ENCODE data around the gene GIGYF2.

- TF ChIP-seq AEBP2 (tag by site-specific recombination; IDR thresholded peaks at IDR 0.05; ENCODE audit: borderline replicate concordance): no peak
- no peak for TF ChIP-seq ZNF362 (tag by site-specific recombination; IDR thresholded peaks at IDR 0.05)
Observed at GRCh38 chr2:232714969-232715368, 17.8 kb downstream of the GIGYF2 start.

Data from HEK293 (cell line).